IMR-90 (cell line): ENCODE data around the gene USH2A. TPM values are rescaled to one million over a fixed set of nuclear protein-coding genes. Genes with fewer than 3 reads are reported as not detected.

Experiments
- ATAC-seq: fragments of 200-7000 bp; cut with Tn5 transposase; 2 replicates; pipeline ENCODE4 v1.9.1; 2020; ENCODE audit warnings: low read depth, mild to moderate bottlenecking, moderate library complexity
- BruUV-seq: library from RNA; stranded (reverse); fragments of 400-500 nt; replicated peaks from 2 replicates; lab custom pipeline; 2021; lab: Mats Ljungman, UMichigan
- CTCF ChIA-PET: fragments of 300-600 bp; formaldehyde crosslinking; extraction: SDS; loops from one replicate; lab custom pipeline; 2021; ENCODE audit warnings: antibody characterized with exemption; lab: Yijun Ruan, JAX
- POLR2A ChIA-PET: fragments of 300-600 bp; sonication (Branson Sonifier 250); formaldehyde crosslinking; loops from one replicate; lab custom pipeline; 2022; ENCODE audit warnings: antibody characterized with exemption; ENCODE audit not compliant: unreplicated experiment; lab: Charles Lee
- DNase-seq: peaks from one replicate; pipeline ENCODE4 v3.0.0; 2013
- H2AFZ ChIP-seq: replicated peaks from 2 replicates; pipeline ENCODE3; 2013; ENCODE audit warnings: low read length, mild to moderate bottlenecking; ENCODE audit not compliant: poor library complexity
- H2AK5ac ChIP-seq: 2 replicates; pipeline ENCODE4 v1.6.1; 2013; ENCODE audit warnings: low read depth, low read length, inconsistent platforms
- H2AK9ac ChIP-seq: replicated peaks from 2 replicates; pipeline ENCODE3; 2013; ENCODE audit warnings: mild to moderate bottlenecking, low read depth, low read length, moderate library complexity; ENCODE audit not compliant: poor library complexity
- H2BK120ac ChIP-seq: 2 replicates; pipeline ENCODE4 v1.6.1; 2013; ENCODE audit warnings: low read depth, low read length, inconsistent platforms
- H2BK15ac ChIP-seq: 3 replicates; pipeline ENCODE4 v1.6.1; 2013; ENCODE audit warnings: low read depth, low read length, inconsistent platforms
- H2BK20ac ChIP-seq: 2 replicates; pipeline ENCODE4 v1.6.1; 2013; ENCODE audit warnings: low read depth, mild to moderate bottlenecking, inconsistent platforms, low read length, moderate library complexity
- H2BK5ac ChIP-seq: 2 replicates; pipeline ENCODE4 v1.6.1; 2013; ENCODE audit warnings: mild to moderate bottlenecking, low read depth, low read length, inconsistent platforms; ENCODE audit not compliant: poor library complexity, severe bottlenecking
- H3K14ac ChIP-seq: replicated peaks from 2 replicates; pipeline ENCODE4 v1.6.1; 2013; ENCODE audit warnings: low read depth, low read length, inconsistent platforms
- H3K18ac ChIP-seq: 2 replicates; pipeline ENCODE4 v1.6.1; 2013; ENCODE audit warnings: low read depth, low read length, control low read depth
- H3K23ac ChIP-seq: 2 replicates; pipeline ENCODE4 v1.6.1; 2013; ENCODE audit warnings: low read depth, low read length, inconsistent platforms
- H3K27ac ChIP-seq: 2 replicates; pipeline ENCODE4 v1.5.1; 2013; ENCODE audit warnings: mild to moderate bottlenecking, control low read depth, low read length; ENCODE audit not compliant: insufficient read depth
- H3K27me3 ChIP-seq: 2 replicates; pipeline ENCODE4 v1.6.1; 2013; ENCODE audit warnings: low read length; ENCODE audit not compliant: control insufficient read depth, insufficient read depth
- H3K36me3 ChIP-seq: 2 replicates; pipeline ENCODE4 v1.6.1; 2013; ENCODE audit warnings: low read length, mixed read lengths; ENCODE audit not compliant: control insufficient read depth, insufficient read depth
- H3K4ac ChIP-seq: 2 replicates; pipeline ENCODE4 v1.6.1; 2013; ENCODE audit warnings: low read depth, low read length, inconsistent platforms
- H3K4me1 ChIP-seq: 2 replicates; pipeline ENCODE4 v1.6.1; 2013; ENCODE audit warnings: low read length, mixed read lengths; ENCODE audit not compliant: control insufficient read depth, insufficient read depth
- H3K4me2 ChIP-seq: 2 replicates; pipeline ENCODE4 v1.6.1; 2013; ENCODE audit warnings: low read depth, mild to moderate bottlenecking, control low read depth, low read length, moderate library complexity
- H3K4me3 ChIP-seq: 2 replicates; pipeline ENCODE4 v1.5.1; 2013; ENCODE audit warnings: low read depth, mild to moderate bottlenecking, control low read depth, low read length, moderate library complexity; ENCODE audit not compliant: insufficient read depth
- H3K56ac ChIP-seq: 2 replicates; pipeline ENCODE4 v1.6.1; 2013; ENCODE audit warnings: low read length, inconsistent platforms; ENCODE audit not compliant: insufficient read depth; ENCODE audit errors: extremely low read depth
- H3K79me1 ChIP-seq, 2 experiments: 2 replicates each; pipeline ENCODE4 v1.6.1; 2013; ENCODE audit warnings: low read length in 2 of 2, inconsistent platforms in 1 of 2, low read depth in 1 of 2
- H3K9ac ChIP-seq: 2 replicates; pipeline ENCODE4 v1.6.1; 2013; ENCODE audit warnings: low read depth, low read length, control low read depth
- H3K9me1 ChIP-seq: 2 replicates; pipeline ENCODE4 v1.6.1; 2013; ENCODE audit warnings: low read length, inconsistent platforms; ENCODE audit not compliant: insufficient read depth
- H3K9me3 ChIP-seq: 2 replicates; pipeline ENCODE4 v1.6.1; 2013; ENCODE audit warnings: low read length; ENCODE audit not compliant: control insufficient read depth, insufficient read depth
- H4K20me1 ChIP-seq: 2 replicates; pipeline ENCODE4 v1.6.1; 2013; ENCODE audit warnings: low read length, inconsistent platforms; ENCODE audit not compliant: insufficient read depth
- H4K5ac ChIP-seq: 2 replicates; pipeline ENCODE4 v1.6.1; 2013; ENCODE audit warnings: mild to moderate bottlenecking, low read depth, low read length, control low read depth
- H4K8ac ChIP-seq, 2 experiments: 2 replicates each; pipeline ENCODE4 v1.6.1; 2013; ENCODE audit warnings: low read depth in 2 of 2, low read length in 2 of 2, control low read depth in 1 of 2, inconsistent platforms in 1 of 2
- H4K91ac ChIP-seq: 2 replicates; pipeline ENCODE4 v1.6.1; 2013; ENCODE audit warnings: low read depth, low read length, inconsistent platforms; ENCODE audit not compliant: insufficient read depth
- BHLHE40 ChIP-seq: fragments of 150-350 bp; IDR thresholded peaks from 2 replicates; pipeline ENCODE4 v1.6.1; 2016; ENCODE audit warnings: mild to moderate bottlenecking, low read depth, low read length
- CEBPB ChIP-seq: IDR thresholded peaks from 2 replicates; pipeline ENCODE4 v1.6.1; 2012; ENCODE audit warnings: low read depth, low read length, improper control_type of control experiment
- CHD1 ChIP-seq: IDR thresholded peaks from 2 replicates; pipeline ENCODE4 v1.6.1; 2012; ENCODE audit warnings: low read depth, low read length, improper control_type of control experiment
- CTCF ChIP-seq: conservative IDR thresholded peaks from 2 replicates; pipeline ENCODE4 v1.5.1; 2012; ENCODE audit warnings: mild to moderate bottlenecking, low read depth, low read length, improper control_type of control experiment
- FOS ChIP-seq: fragments of 150-350 bp; IDR thresholded peaks from 2 replicates; pipeline ENCODE4 v1.6.1; 2016; ENCODE audit warnings: low read depth, low read length
- MAFK ChIP-seq: IDR thresholded peaks from 2 replicates; pipeline ENCODE4 v1.6.1; 2012; ENCODE audit warnings: low read depth, low read length, improper control_type of control experiment
- MXI1 ChIP-seq: IDR thresholded peaks from 2 replicates; pipeline ENCODE4 v1.6.1; 2012; ENCODE audit warnings: low read depth, mild to moderate bottlenecking, low read length, moderate library complexity, borderline replicate concordance
- NFE2L2 ChIP-seq: fragments of 150-350 bp; IDR thresholded peaks from 2 replicates; pipeline ENCODE4 v1.6.1; 2016; ENCODE audit warnings: low read depth, mild to moderate bottlenecking, low read length
- POLR2A ChIP-seq: IDR thresholded peaks from 2 replicates; pipeline ENCODE4 v1.6.1; 2012; ENCODE audit warnings: mild to moderate bottlenecking, low read depth, low read length
- RFX5 ChIP-seq: IDR thresholded peaks from 2 replicates; pipeline ENCODE4 v1.8.0; 2012; ENCODE audit warnings: low read depth, mild to moderate bottlenecking, low read length, moderate library complexity
- SMC3 ChIP-seq: fragments of 150-350 bp; IDR thresholded peaks from 2 replicates; pipeline ENCODE4 v1.6.1; 2016; ENCODE audit warnings: low read depth, mild to moderate bottlenecking, antibody characterized with exemption, low read length, moderate library complexity
- WGBS, 2 experiments: methylation state at CpG; one replicate each; pipeline versions ENCODE4 v1.1.5 to v1.1.7; 2013; ENCODE audit warnings: missing lambda C conversion rate in 2 of 2; ENCODE audit not compliant: insufficient read length in 1 of 2; ENCODE audit errors: extremely low coverage in 2 of 2; 5-methylcytosine and 5-hydroxymethylcytosine counted together
- dilution Hi-C: fragments of 300-500 bp; cut with HindIII; formaldehyde crosslinking; loops from one replicate; pipeline ENCODE4 v1.14.3; 2018; ENCODE audit warnings: low sequenced_read_pairs; ENCODE audit not compliant: unreplicated experiment
- in situ Hi-C: fragments of 300-500 bp; cut with MboI; formaldehyde crosslinking; loops from 3 replicates; pipeline ENCODE4 v1.14.3; 2019; ENCODE audit warnings: low sequenced_read_pairs, inconsistent platforms, mixed read lengths
- intact Hi-C: fragments of 100-400 bp; cut with micrococcal nuclease; formaldehyde crosslinking; loops from 2 replicates; pipeline ENCODE4 v1.10.0; 2022
- polyA plus RNA-seq, 3 experiments: library from polyadenylated mRNA; depleted of rRNA; stranded (reverse); fragments of >200 nt; gene quantifications; 2 replicates each; pipeline ENCODE4 v1.2.3, GENCODE V29; 2012; ENCODE audit warnings: low replicate concordance in 1 of 3
- total RNA-seq: library from RNA; depleted of rRNA; stranded (reverse); fragments of >200 nt; gene quantifications from 2 replicates; pipeline ENCODE4 v1.2.3, GENCODE V29; 2012
- TF ChIP-seq, protein P1 (sequence below): fragments of 150-350 bp; IDR thresholded peaks from 2 replicates; pipeline ENCODE4 v1.6.1; 2016; ENCODE audit warnings: low read depth, mild to moderate bottlenecking, low read length, moderate library complexity, borderline replicate concordance

USH2A gene
- total and polyA plus RNA-seq, 2 of the 4 experiments (the other 2 are of a cell fraction) = under 0.01 to 0.02 TPM

GRCh38 chr1:215860833-215861232 lies 562.4 kb downstream of the USH2A start:
- Histone ChIP-seq H3K36me3 (no peaks in the 10 kb centered on the region), H2BK15ac (no peak overlapping the region), H3K9ac (no peak overlapping the region), H3K79me1 (no peaks in the 10 kb centered on the region), H4K20me1 (no peaks in the 10 kb centered on the region), H2BK20ac (no peak overlapping the region), H3K27ac (no peak overlapping the region), H2AK5ac (no peak overlapping the region), H3K9me1 (no peaks in the 10 kb centered on the region), H3K4me2 (no peak overlapping the region), H3K14ac (no peak overlapping the region), H2AK9ac (no peak overlapping the region), H3K56ac (no peak overlapping the region), H3K4ac (no peak overlapping the region), H3K9me3 (no peaks in the 10 kb centered on the region), H3K18ac (no peak overlapping the region), H2BK120ac (no peak overlapping the region), H4K8ac (no peak overlapping the region), H2BK5ac (no peak overlapping the region), H4K5ac (no peak overlapping the region), H3K27me3 (no peaks in the 10 kb centered on the region), H4K91ac (no peak overlapping the region), H3K23ac (no peak overlapping the region), H3K4me3 (no peak overlapping the region), H2AFZ (no peak overlapping the region), H3K4me1 (no peaks in the 10 kb centered on the region)
- no peak for TF ChIP-seq NFE2L2
- TF ChIP-seq MAFK = no peak
- TF ChIP-seq FOS = no peak
- TF ChIP-seq CEBPB = no peak
- TF ChIP-seq RFX5 = no peak
- TF ChIP-seq, protein P1, sequence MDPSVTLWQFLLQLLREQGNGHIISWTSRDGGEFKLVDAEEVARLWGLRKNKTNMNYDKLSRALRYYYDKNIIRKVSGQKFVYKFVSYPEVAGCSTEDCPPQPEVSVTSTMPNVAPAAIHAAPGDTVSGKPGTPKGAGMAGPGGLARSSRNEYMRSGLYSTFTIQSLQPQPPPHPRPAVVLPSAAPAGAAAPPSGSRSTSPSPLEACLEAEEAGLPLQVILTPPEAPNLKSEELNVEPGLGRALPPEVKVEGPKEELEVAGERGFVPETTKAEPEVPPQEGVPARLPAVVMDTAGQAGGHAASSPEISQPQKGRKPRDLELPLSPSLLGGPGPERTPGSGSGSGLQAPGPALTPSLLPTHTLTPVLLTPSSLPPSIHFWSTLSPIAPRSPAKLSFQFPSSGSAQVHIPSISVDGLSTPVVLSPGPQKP = no peak
- TF ChIP-seq POLR2A = no peak
- no peak for TF ChIP-seq CHD1
- no peak for TF ChIP-seq SMC3
- no peak for TF ChIP-seq BHLHE40
- no peak for TF ChIP-seq CTCF
- TF ChIP-seq MXI1 = no peak
- whole genome bisulfite sequencing, 2 experiments = 94% methylated on average over 2 of the region's 3 CpGs; no CpG with 5 or more reads in 1 of the 2 experiments
- DNase-seq (no peak), ATAC-seq (no peak)
- ChIA-PET CTCF (no interaction called here), POLR2A (no interaction called here)
- in situ Hi-C loops (no loop called here), intact Hi-C loops (no loop called here), dilution Hi-C loops (no loop called here)
- BruUV-seq = no TSS peak
